HepG2 (cell line): ENCODE measurements around the gene KDM1B. TPM values are rescaled to one million over a fixed set of nuclear protein-coding genes. Genes with fewer than 3 reads are reported as not detected.

Experiments used
- ATAC-seq: fragments of 200-7000 bp; cut with Tn5 transposase; 3 replicates; pipeline ENCODE4 v1.9.1; 2020; ENCODE audit warnings: mild to moderate bottlenecking, moderate library complexity
- BruUV-seq: library from RNA; stranded (reverse); fragments of 400-500 nt; replicated peaks from 2 replicates; lab custom pipeline; 2021; lab: Mats Ljungman, UMichigan
- CTCF ChIA-PET: fragments of 300-600 bp; formaldehyde crosslinking; extraction: SDS; loops from one replicate; lab custom pipeline; 2021; ENCODE audit warnings: low total read pairs, inconsistent platforms, low intra/inter-chr PET ratio; lab: Yijun Ruan, JAX
- POLR2A ChIA-PET: fragments of 350-600 bp; sonication (Branson Sonifier 250); formaldehyde crosslinking; loops from one replicate; lab custom pipeline; 2020; ENCODE audit warnings: antibody characterized with exemption, inconsistent platforms; lab: Yijun Ruan, JAX
- DNase-seq: peaks from one replicate; pipeline ENCODE4 v3.0.0-alpha.2; 2015; ENCODE audit warnings: low spot score
- FAIRE-seq: peaks from 3 replicates; lab custom pipeline; 2011; peaks lifted over from hg19 to GRCh38; lab: Jason Lieb, UNC
- H2AFZ ChIP-seq: one replicate; pipeline ENCODE4 v1.6.1; 2011; ENCODE audit warnings: low read length, inconsistent platforms
- H3K27ac ChIP-seq: fragments of 300-600 bp; 3 replicates; pipeline ENCODE4 v1.8.0; 2011; ENCODE audit warnings: mixed run types, mild to moderate bottlenecking, mixed read lengths, low read length, inconsistent platforms; ENCODE audit not compliant: insufficient read depth; ENCODE audit errors: extremely low read length
- H3K27me3 ChIP-seq, 2 experiments: fragments of 200-600 bp in 1 of 2; 2 replicates in 1 of 2; 3 replicates in 1 of 2; pipeline versions ENCODE4 v1.6.0 to v1.8.0; 2011; ENCODE audit warnings: low read length in 2 of 2, mild to moderate bottlenecking in 2 of 2, moderate library complexity in 2 of 2, inconsistent platforms in 1 of 2; ENCODE audit not compliant: insufficient read depth in 2 of 2, control insufficient read depth in 1 of 2
- H3K36me3 ChIP-seq, 2 experiments: fragments of 200-600 bp in 1 of 2; replicated peaks in 1 of 2; 2 replicates in 1 of 2; 3 replicates in 1 of 2; pipeline versions ENCODE4 v1.5.1 to v1.8.0; 2011; ENCODE audit warnings: low read length in 2 of 2, inconsistent platforms in 1 of 2; ENCODE audit not compliant: insufficient read depth in 2 of 2, control insufficient read depth in 1 of 2
- H3K4me1 ChIP-seq: 2 replicates; pipeline ENCODE4 v1.5.1; 2012; ENCODE audit warnings: low read length, inconsistent platforms; ENCODE audit not compliant: insufficient read depth
- H3K4me2 ChIP-seq: 2 replicates; pipeline ENCODE4 v1.6.0; 2011; ENCODE audit warnings: low read depth, low read length, inconsistent platforms
- H3K4me3 ChIP-seq, 3 experiments: fragments of 200-600 bp in 1 of 3; sonication (generic), shearing (Covaris generic) in 1 of 3; replicated peaks in 1 of 3; 2 replicates each; pipeline ENCODE4 v1.5.1; 2011 to 2016; ENCODE audit warnings: low read length in 3 of 3, inconsistent platforms in 2 of 3, low read depth in 2 of 3, mild to moderate bottlenecking in 2 of 3, control low read depth in 1 of 3, mixed read lengths in 1 of 3; ENCODE audit not compliant: insufficient read depth in 1 of 3
- H3K79me2 ChIP-seq: one replicate; pipeline ENCODE4 v1.6.1; 2011; ENCODE audit warnings: low read length, inconsistent platforms; ENCODE audit not compliant: insufficient read depth
- H3K9ac ChIP-seq: 2 replicates; pipeline ENCODE4 v1.6.0; 2011; ENCODE audit warnings: mild to moderate bottlenecking, low read depth, low read length, inconsistent platforms; ENCODE audit not compliant: insufficient read depth
- H3K9me3 ChIP-seq: 2 replicates; pipeline ENCODE4 v1.5.1; 2012; ENCODE audit warnings: mild to moderate bottlenecking, low read length
- H4K20me1 ChIP-seq: 2 replicates; pipeline ENCODE4 v1.6.0; 2011; ENCODE audit warnings: inconsistent platforms, mild to moderate bottlenecking, low read length, moderate library complexity; ENCODE audit not compliant: insufficient read depth
- FOXO4 ChIP-seq: sonication (generic); formaldehyde crosslinking; conservative IDR thresholded peaks from 2 replicates; pipeline ENCODE4 v1.8.1; 2023; ENCODE audit warnings: missing genetic modification reagents
- HDAC1 ChIP-seq: sonication (generic); formaldehyde crosslinking; IDR thresholded peaks from 2 replicates; pipeline ENCODE4 v1.5.1; 2020; ENCODE audit warnings: mild to moderate bottlenecking, missing genetic modification reagents
- KLF9 ChIP-seq: IDR thresholded peaks from 2 replicates; pipeline ENCODE4 v1.6.1; 2016; ENCODE audit warnings: low read depth
- KMT2A ChIP-seq: sonication (generic); formaldehyde crosslinking; IDR thresholded peaks from 2 replicates; pipeline ENCODE4 v1.4.0; 2020; ENCODE audit warnings: missing genetic modification reagents
- SETDB1 ChIP-seq: sonication (generic); formaldehyde crosslinking; IDR thresholded peaks from 2 replicates; pipeline ENCODE4 v1.5.1; 2020; ENCODE audit warnings: missing genetic modification reagents, mild to moderate bottlenecking, borderline replicate concordance
- TBX2 ChIP-seq: sonication (generic); formaldehyde crosslinking; IDR thresholded peaks from 2 replicates; pipeline ENCODE4 v1.5.0; 2020; ENCODE audit warnings: missing genetic modification reagents, mild to moderate bottlenecking, borderline replicate concordance
- ZBTB2 ChIP-seq: sonication (generic); formaldehyde crosslinking; IDR thresholded peaks from 2 replicates; pipeline ENCODE4 v1.8.0; 2022; ENCODE audit warnings: low read depth, missing genetic modification reagents
- ZBTB39 ChIP-seq: sonication (generic); formaldehyde crosslinking; IDR thresholded peaks from 2 replicates; pipeline ENCODE4 v1.5.0; 2020; ENCODE audit warnings: missing genetic modification reagents
- ZBTB43 ChIP-seq: sonication (generic); formaldehyde crosslinking; conservative IDR thresholded peaks from 2 replicates; pipeline ENCODE4 v1.4.0; 2020; ENCODE audit warnings: missing genetic modification reagents
- ZFP36L1 ChIP-seq: sonication (generic); formaldehyde crosslinking; IDR thresholded peaks from 2 replicates; pipeline ENCODE4 v1.8.0; 2022; ENCODE audit warnings: mild to moderate bottlenecking, missing genetic modification reagents, moderate library complexity
- ZFX ChIP-seq: sonication (generic); formaldehyde crosslinking; IDR thresholded peaks from 2 replicates; pipeline ENCODE4 v1.4.0; 2020; ENCODE audit warnings: mild to moderate bottlenecking, low read depth, missing genetic modification reagents, moderate library complexity
- ZNF17 ChIP-seq: sonication (generic); formaldehyde crosslinking; IDR thresholded peaks from 2 replicates; pipeline ENCODE4 v1.5.0; 2020; ENCODE audit warnings: mild to moderate bottlenecking, missing genetic modification reagents
- ZNF205 ChIP-seq: IDR thresholded peaks from 2 replicates; pipeline ENCODE4 v1.6.1; 2018; ENCODE audit warnings: missing biosample characterization, missing genetic modification reagents
- ZNF572 ChIP-seq: sonication (generic); formaldehyde crosslinking; IDR thresholded peaks from 2 replicates; pipeline ENCODE4 v1.5.1; 2020; ENCODE audit warnings: mild to moderate bottlenecking, missing genetic modification reagents
- ZNF781 ChIP-seq: sonication (generic); formaldehyde crosslinking; IDR thresholded peaks from 2 replicates; pipeline ENCODE4 v1.5.1; 2020; ENCODE audit warnings: borderline replicate concordance, mild to moderate bottlenecking, missing genetic modification reagents; ENCODE audit errors: not compliant biosample characterization
- WGBS: methylation state at CpG from one replicate; pipeline ENCODE4 v1.1.6; 2017; ENCODE audit warnings: low lambda C conversion rate; 5-methylcytosine and 5-hydroxymethylcytosine counted together
- in situ Hi-C: cut with HindIII; loops from 2 replicates; pipeline ENCODE4 v1.10.0; 2017; ENCODE audit warnings: low pct_unique_long_range_greater_than_20kb; ENCODE audit not compliant: extremely low pct_ligation_motif_present
- intact Hi-C: fragments of 100-400 bp; cut with micrococcal nuclease; formaldehyde crosslinking; loops from one replicate; pipeline ENCODE4 v1.10.0; 2022; ENCODE audit not compliant: unreplicated experiment
- polyA plus RNA-seq, 8 experiments: library from polyadenylated mRNA; depleted of rRNA in 3 of 8; stranded (reverse) in 7 of 8; unstranded in 1 of 8; fragments of >200 nt; fragmentation: Illumina TruSeq in 4 of 8; extraction: Trizol in 4 of 8; gene quantifications; 2 replicates each; pipeline versions ENCODE4 v1.2.1 to v1.2.3, GENCODE V29; 2011 to 2016; ENCODE audit warnings: low read depth in 4 of 8, missing spikeins in 1 of 8, mixed read lengths in 1 of 8; ENCODE audit not compliant: insufficient read depth in 1 of 8
- total RNA-seq, 5 experiments: library from RNA; depleted of rRNA; stranded (reverse); fragments of >200 nt; fragmentation: Illumina TruSeq; extraction: Trizol; gene quantifications; 2 replicates each; pipeline ENCODE4 v1.2.3, GENCODE V29; 2016; ENCODE audit warnings: low read depth in 1 of 5

The KDM1B gene
- total and polyA plus RNA-seq, 2 of the 13 experiments (the other 11 are each of a cell fraction or from before 2014, with no cell fraction given), result 9.8 to 13.2 TPM

- Histone ChIP-seq H3K27ac (peak within 1 kb of the TSS; percentile 89), H3K27me3 (no peaks in the 10 kb centered on the region), H3K4me2 (peak within 1 kb of the TSS; percentile 85), H3K79me2 (no peaks in the 10 kb centered on the region), H3K4me3 (peak within 1 kb of the TSS; percentile 98 to 99 (median 99)), H4K20me1 (no peaks in the 10 kb centered on the region), H2AFZ (peak within 1 kb of the TSS; percentile 90), H3K4me1 (peaks cover 29% of the 10 kb centered on the region), H3K9me3 (no peaks in the 10 kb centered on the region), H3K9ac (peak within 1 kb of the TSS; percentile 93), H3K36me3 (no peaks in the 10 kb centered on the region)
- POLR2A ChIA-PET, result interaction anchor here (0.6 to 1.6 kb wide), 7 partner anchors 12 to 168 kb away, joined by 3 to 6 read pairs (median 3); partner anchors contain the start of genes KIF13A and NHLRC1
- FAIRE-seq (no peak), DNase-seq (no peak), ATAC-seq (peak; percentile 78)
- BruUV-seq, result TSS peak; percentile 83
- intact Hi-C loops, result loop anchor here (2.0 to 10.0 kb wide), 7 partner anchors 32 to 450 kb away; partner anchors contain the start of genes DEK, KIF13A, NHLRC1 and NUP153
- 2% methylated on average over 28 of the region's 34 CpGs for WGBS
- CTCF ChIA-PET, result no interaction called here
- in situ Hi-C loops, result no loop called here
- TF ChIP-seq FOXO4 (CRISPR knock-in tag), result no peak
- peak; percentile 78 for TF ChIP-seq KMT2A (CRISPR knock-in tag)
- 0 out of 2 replicates have a peak, but pooled peaks have one; percentile 26 for TF ChIP-seq ZNF572 (CRISPR knock-in tag)
- no peak for TF ChIP-seq SETDB1 (CRISPR knock-in tag)
- TF ChIP-seq TBX2 (CRISPR knock-in tag), result no peak; the same call in 1 of the 2 replicates
- peak; percentile 20; the same call in 1 of the 2 replicates for TF ChIP-seq HDAC1 (CRISPR knock-in tag)
- no peak for TF ChIP-seq KLF9 (CRISPR knock-in tag)
- TF ChIP-seq ZBTB2 (CRISPR knock-in tag), result no peak
- TF ChIP-seq ZNF781 (CRISPR knock-in tag), result peak; percentile 66
- no peak for TF ChIP-seq ZNF17 (CRISPR knock-in tag)
- TF ChIP-seq ZNF205 (CRISPR knock-in tag), result no peak
- no peak for TF ChIP-seq ZFX (CRISPR knock-in tag)
- TF ChIP-seq ZBTB43 (CRISPR knock-in tag), result no peak
- 0 out of 2 replicates have a peak, but pooled peaks have one; percentile 29 for TF ChIP-seq ZBTB39 (CRISPR knock-in tag)
- TF ChIP-seq ZFP36L1, result 0 out of 2 replicates have a peak, but pooled peaks have one; percentile 53
Measured at GRCh38 chr6:18154507-18155149, 594 bp upstream of the KDM1B start, which contains the start of gene TPMT. Gene TPMT, minus strand, starts transcription at chr6:18155077. Its CDS starts 5,950 bp downstream, at chr6:18149127.
